ENCODE data around the gene APBA2.

Gene APBA2

DNA sequence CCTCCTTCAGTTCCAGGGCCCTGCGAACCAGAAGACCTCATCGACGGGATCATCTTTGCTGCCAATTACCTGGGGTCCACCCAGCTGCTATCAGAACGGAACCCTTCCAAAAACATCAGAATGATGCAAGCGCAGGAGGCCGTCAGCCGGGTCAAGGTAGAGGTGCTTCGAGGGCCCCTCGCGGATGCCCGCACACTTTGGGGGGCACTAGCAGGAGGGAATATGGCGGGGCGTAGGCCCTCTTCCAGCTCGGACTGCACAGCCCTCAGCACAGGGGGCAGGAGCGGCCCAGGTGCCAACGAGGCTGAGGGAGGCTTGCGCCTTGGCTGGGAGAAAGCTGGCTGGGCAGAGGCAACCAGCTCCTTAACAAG is 207.3 kb downstream of the APBA2 start:
- no peak for DNase-seq

DNA sequence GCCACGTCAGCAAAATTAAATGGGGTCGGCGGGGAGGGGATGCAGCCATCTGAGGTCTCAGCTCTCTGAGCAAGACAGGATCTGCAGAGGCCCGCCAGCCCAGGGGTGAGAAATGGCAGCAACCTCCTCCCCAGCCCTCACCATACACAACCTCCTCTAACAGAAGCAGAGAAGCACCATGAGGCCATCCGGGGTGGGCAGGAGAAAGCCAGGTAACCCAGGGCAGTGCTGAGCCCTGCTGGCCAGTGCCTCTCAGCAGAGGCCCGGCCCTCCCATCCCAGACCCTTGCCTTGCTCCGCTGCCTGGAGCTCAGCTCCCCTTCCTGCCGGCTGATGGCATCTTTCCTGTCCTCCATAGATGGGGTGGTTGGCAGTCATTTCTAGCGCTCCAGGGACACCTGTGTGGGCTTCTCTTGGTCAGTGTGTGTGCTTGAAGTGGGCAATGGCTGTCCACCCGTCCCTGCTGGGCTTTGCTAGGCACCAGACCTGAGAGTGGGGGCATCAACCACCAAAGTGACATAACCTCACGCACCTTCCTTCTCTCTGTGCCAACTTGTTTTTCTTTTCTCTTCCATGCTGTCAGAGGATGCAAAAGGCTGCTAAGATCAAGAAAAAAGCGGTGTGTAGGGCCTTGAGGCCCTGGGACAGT is 208.0 kb downstream of the APBA2 start:
- no peak for DNase-seq

DNA sequence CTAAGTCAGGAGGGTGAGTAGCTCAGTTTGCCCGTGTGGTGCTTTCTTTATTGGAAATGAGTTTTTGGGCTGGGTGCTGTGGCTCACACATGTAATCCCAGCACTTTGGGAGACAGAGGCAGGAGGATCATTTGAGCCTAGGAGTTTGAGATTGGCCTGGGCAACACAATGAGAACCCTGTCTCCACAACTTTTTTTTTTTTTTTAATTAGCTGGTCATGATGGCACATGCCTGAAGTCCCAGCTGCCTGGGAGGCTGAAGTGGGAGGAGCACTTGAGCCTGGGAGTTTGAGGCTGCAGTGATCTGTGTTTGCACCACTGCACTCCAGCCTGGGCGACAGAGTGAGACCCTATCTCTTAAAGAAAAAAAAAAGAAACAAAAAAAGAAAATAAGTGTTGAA is 208.9 kb downstream of the APBA2 start:
- DNase-seq: no peak

DNA sequence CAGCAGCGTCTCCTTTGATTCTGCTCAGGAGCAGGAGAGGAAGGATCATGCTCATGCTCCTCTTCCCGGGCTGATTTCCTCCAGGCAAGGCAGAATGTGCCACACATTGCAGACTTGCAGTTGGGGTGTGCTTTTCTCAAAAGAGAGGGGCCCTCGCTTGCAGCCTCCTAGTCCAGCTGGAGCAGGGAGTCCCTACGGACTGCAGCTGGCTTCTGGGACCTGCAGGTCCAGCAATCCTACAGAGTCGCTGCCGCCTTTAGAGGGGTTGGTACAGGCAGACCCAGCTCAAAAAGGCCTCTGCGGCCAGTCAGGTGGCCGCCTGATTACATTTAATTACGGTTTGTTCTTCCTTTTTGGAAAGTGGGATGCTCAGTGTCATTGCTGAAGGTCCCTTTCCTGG is 210.0 kb downstream of the APBA2 start:
- no peak for DNase-seq

DNA sequence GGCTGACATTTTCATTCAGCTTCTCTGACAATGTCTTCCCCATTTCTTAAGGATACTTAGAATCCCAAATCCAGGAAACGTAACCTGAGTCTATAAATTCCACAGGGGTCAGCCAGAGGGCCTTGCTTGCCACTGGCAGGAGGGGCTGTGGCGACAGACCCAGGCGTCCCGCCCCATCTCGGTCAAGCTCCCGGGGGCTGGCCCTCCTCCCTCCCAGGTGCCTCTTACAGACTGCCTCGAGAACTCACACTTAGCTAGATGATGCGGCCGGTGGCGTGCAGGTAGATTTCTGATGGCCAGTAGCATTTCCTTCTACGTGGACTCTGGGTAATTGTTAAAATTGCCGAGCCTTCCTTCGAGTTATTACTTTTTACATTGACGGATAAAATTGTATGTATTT is 211.4 kb downstream of the APBA2 start:
- DNase-seq: no peak

DNA sequence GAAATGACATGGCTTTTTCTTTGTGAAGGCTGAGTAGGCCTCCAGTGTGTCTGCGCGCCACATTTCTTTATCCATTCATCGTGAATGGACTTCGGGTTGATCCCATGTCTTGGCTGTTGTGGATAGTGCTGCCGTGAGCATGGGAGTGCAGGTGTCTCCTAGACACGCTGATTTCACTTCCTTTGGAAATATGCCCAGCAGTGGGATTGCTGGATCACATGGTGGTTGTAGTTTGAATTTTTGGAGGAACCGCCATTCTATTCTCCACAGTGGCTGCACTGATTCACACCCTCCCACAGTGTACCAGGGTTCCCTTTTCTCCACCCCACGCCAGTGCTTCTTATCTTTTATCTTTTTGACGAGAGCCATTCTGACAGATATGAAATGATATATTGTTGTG is 212.2 kb downstream of the APBA2 start:
- DNase-seq: no peak

DNA sequence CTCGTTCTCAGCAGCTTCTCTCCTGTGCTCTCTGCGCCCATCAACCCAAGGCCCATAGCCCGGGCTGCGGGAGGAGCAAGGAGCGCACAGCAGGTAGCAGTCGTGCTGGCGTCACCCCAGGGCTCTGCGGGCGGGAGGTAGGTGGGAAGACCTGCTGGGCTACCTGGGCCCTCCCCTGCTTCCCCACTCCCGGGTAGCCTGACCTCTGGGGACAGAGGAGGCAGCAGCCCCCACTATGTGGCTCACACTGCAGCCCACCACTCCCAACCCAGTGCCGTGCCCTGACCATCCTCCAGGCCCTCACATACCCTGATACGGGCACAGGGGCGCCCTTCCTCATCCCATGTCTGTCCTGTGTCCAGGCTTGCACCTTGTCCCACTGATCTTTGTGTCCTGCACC is 212.9 kb downstream of the APBA2 start:
- no peak for DNase-seq

DNA sequence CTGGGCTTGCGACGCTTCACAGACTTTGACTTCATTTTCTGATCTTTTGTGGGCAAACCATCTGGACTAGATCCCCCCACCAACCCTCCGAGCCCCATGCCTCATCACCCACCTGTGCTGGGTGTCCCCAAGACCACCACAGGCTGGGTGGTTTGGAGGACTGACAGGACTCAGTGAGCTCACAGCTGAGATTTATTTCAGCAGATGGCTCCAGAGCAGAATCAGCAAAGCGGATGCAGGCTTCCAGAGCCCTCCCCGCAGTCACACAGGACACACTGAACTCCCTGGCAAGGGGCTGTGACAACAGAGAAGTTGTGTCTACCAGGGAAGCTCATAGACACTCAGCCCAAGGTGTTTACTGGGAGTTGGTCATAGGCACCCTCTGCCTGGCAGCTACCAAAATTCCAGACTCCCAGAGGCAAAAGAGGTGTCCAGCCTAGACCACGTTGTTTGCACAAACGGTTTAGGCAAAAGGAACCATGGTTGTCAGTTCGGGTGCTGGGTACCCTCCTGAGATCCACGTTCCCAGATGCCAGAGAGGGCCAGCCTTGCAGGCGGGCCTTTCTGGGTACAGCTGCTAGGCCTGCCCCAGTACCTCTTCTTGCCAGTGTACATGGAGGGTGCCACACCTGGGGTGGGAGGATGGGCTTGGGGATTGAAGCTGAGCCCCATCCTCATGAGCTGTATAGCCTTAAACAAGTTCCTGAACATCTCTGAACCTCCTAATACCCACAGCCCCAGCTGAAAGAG is 213.5 kb downstream of the APBA2 start:
- no peak for DNase-seq

DNA sequence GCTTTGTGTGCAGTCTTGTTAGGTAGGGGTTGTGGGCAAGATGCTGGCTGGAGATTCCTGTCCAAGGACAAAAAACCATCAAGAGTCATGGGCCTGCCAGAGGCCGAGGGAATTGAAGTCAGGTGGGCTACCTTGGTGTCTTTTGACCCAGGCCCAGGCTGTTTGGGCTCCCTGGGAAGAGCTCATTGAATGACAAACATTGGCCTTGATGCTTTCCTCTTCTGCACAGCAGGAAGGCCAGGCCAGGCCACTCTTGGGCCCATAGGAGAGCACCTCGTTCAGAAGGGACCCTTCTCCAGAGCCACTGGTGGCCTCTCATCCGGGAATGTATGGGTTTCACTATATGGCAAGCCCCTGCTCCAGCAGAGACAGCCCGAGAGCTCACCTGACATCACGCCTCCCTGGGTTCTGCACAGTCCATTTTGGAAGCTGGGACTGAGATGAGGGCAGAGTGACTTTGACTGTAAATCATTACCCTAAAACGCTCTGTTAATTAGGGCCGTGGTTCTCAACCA is 214.8 kb downstream of the APBA2 start:
- DNase-seq: no peak

DNA sequence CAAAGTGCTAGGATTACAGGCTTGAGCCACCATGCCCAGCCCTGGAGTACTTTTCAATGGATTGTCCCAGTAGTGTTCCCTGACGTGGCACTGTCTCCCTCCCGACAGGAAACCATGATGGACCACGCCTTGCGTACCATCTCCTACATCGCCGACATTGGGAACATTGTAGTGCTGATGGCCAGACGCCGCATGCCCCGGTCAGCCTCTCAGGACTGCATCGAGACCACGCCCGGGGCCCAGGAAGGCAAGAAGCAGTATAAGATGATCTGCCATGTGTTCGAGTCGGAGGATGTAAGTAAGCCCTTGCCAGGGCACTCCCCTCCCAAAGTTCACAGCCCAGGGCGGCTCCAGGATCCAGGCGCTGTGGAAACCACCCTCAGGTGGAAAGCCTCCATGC is 215.7 kb downstream of the APBA2 start:
- no peak for DNase-seq

DNA sequence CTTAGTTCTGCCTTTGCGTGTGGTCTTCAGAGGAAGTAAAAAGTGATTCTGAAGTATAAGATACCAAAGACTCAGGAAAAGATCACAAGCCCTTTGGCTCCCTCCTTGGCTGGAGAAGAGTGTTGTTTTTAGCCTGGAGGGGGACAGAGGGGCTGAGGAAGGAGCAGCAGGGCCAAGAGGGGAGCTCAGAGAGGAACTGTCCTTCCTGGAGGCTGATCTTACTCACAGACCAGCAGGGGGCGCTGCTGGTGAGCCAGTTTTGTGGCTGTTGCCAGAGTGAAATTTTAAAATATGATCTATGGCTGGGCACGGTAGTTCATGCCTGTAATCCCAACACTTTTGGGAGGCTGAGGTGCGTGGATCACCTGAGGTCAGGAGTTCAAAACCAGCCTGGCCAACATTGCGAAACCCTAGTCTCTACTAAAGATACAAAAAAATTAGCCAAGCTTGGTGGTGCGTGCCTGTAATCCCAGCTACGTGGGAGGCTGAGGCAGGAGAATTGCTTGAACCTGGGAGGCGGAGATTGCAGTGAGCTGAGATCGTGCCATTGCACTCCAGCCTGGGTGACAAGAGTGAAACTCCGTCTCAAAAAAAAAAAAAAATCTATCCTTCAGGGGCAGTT is 216.5 kb downstream of the APBA2 start:
- peak; percentile 86 for DNase-seq

DNA sequence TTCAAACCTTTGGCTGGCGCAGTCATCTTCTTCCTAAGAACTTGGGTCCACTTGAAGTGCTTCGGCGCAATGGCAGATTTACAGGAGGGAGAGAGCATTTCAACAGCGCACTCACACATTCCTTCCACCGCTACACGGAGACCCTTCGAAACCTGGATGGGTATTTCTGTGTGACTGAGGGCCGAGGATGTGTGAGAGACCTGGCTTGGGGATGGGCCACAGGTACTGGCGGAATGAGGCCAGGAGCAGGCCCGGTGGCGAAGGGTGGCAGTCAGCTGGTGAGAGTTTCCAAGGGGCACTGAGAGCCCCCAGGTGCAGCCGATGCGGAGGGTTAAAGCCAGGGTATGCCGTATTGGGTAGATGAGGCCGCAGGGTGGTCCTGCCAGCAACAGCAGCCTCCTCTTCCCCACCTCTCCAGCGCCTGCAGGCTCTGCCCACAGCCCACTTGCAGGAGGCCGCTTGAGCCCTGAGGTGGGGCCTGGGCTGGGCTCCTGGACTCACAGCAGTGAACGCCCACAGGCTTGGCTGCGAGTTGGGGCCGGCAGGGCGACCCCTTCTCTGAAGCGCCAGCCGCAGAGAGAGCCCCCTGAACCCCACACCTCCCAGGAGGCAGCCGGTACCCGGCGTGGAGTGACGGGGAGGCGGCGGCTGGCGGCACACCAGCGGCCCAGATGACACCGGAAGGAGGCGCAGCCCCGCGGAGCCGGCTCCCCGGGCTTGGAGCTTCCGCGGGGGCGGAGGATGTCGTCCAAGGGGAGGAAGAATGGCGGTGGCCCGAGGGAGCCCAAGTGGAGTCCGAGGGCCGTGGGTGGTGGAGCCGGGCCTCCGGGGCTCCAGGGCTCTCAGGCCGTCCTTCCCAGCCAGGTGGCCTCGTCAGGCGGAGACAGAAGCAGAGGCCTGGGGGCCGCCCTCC is 217.4 kb downstream of the APBA2 start:
- DNase-seq: no peak

DNA sequence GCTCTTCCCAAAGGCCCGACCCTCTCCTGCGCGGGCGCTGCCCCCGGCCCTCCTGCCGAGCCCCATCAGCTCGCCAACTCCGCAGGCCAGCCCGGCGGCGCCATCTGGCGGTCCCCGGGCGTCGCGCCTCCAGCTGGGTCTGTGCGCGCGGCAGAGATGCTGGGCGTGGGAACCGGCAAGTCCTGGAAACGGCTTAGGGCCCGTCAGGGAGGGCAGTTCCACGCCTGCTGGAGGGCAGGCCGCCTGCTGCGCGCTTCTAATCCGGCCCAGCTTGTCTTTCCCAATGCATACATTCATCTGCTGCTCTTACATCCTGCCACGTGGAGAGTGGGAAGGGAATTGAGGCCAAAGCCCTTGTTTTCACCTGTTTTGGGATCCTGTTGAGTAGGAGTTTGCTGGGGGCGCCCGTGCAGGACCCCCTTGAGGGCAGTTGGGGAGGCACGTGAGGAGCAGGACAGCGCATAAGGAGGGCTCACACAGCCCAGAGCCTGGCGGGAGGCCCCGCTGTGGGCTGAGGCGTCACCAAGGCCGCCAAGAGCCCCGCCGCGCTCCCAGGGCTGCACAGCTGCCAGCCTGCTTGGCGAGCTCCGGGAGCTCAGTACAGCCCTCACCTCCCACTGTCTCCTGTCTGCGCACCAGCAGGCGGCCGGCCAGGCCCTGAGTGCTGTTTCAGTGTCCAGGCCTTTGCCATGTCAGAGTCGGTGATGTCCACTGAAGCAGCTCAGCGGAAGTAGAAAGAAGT is 218.2 kb downstream of the APBA2 start:
- DNase-seq: peak; percentile 84

DNA sequence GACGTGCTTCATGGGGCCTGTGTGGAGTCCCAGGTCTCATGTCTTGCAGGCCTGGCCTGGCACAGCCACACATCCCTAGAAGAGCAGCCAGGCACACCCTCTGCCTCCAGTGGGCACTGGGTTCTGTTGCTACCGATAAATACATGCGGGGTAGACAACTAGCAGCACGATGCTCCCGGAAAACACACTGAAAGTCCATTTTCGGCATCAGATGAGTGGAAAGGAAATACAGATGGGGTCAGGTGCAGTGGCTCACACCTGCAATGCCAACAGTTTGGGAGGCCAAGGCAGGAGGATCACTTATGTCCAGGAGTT is 218.7 kb downstream of the APBA2 start:
- no peak for DNase-seq

DNA sequence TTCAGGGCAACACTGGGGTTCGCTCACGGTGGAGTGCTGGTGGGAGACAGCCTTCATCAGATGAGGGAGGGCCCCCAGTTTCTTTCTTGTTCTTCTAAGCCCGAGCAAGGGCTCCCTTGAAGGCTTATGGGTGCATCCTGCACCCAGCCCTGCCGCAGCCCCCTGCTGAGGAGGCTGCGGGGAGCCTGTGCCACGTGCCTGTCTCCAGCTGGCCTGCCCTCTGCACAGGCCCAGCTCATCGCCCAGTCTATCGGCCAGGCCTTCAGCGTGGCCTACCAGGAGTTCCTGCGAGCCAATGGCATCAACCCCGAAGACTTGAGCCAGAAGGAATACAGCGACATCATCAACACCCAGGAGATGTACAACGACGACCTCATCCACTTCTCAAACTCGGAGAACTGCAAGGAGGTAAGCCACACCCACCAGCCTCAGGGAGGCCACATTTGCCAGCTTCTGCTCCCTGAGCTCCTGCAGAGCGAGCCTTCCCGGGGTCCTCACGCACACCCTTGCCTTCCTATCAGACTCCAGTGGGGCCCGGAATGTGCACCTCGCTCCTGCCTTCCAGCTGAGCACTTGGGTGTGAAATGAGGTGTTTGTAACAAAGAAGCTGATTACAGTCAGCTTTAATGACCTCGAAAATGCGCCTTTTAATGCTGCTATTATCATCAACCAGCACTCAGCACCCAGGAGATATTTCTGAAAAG is 219.5 kb downstream of the APBA2 start:
- no peak for DNase-seq

DNA sequence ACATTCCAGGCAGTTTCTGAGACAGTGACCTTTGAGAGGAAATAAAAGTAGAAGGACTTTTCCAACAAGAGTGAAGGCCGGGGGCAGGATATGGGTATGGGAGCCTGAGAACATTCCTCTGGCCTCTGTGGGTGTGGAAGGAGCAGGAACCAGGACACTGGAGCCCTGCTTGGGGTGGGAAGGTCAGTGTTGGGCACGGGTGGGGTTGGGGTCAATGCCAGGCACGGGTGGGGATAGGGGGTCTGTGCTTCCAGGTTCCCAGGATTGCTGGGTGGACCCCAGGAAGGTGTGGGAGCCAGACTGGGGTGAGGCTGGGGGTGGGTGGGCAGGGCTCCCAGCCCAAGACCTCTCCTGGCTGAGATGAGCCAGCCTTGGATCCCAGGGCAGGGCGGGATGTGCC is 220.3 kb downstream of the APBA2 start:
- no peak for DNase-seq

DNA sequence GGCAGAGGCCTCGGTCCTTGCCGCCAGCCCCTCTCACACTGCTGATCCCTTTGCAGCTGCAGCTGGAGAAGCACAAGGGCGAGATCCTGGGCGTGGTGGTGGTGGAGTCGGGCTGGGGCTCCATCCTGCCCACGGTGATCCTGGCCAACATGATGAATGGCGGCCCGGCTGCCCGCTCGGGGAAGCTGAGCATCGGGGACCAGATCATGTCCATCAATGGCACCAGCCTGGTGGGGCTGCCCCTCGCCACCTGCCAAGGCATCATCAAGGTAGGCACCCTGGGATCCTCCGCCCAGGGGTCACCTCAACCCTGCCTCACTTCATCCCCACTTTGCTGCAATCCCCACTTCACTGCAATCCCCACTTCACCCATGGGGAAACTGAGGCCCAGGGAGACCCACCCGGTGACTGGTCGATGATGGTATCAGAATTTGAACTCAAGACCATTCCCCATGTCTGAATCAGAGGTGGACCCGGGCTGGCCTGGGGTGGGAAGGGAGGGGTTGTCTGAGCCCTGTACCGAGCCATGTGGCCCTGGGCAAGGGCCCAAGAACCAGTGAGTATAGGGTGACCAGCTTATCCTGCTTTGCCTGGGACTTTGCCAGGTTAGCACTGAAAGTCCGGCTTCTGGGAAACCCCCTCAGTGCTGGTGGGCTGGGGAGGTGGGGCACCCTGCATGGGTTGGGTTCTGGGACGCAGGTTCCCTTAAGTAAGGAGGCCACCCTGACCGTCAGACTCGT is 220.9 kb downstream of the APBA2 start:
- DNase-seq: no peak

DNA sequence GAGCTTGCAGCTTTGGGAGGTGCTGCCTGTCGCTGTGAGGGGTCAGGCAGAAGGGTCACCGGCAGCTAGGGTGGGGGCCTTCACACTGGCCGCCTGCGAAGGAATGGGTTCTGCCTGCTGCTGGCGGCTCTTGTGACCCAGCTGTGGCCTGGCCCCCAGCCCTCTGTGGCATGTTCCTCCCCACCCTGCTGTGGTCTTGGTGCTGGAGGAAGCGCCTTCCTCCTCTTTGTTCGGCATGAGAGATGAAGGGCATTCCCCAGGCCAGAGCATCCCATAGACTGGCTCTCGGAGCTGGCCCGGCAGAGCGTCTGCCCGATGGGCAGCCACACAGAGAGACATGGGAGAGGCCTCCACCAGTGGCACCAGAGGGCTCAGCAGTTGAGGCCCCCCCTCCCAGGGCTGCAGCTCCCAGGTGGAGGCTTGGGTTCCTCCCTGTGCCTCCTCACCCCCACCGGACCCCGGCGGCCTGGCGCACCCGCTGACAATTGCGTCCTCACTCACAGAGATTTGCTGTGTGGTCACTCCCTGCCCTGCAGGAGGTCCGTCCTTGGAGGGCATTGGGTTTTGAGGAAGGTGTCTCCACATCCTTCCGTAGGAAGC is 221.6 kb downstream of the APBA2 start:
- DNase-seq: no peak

DNA sequence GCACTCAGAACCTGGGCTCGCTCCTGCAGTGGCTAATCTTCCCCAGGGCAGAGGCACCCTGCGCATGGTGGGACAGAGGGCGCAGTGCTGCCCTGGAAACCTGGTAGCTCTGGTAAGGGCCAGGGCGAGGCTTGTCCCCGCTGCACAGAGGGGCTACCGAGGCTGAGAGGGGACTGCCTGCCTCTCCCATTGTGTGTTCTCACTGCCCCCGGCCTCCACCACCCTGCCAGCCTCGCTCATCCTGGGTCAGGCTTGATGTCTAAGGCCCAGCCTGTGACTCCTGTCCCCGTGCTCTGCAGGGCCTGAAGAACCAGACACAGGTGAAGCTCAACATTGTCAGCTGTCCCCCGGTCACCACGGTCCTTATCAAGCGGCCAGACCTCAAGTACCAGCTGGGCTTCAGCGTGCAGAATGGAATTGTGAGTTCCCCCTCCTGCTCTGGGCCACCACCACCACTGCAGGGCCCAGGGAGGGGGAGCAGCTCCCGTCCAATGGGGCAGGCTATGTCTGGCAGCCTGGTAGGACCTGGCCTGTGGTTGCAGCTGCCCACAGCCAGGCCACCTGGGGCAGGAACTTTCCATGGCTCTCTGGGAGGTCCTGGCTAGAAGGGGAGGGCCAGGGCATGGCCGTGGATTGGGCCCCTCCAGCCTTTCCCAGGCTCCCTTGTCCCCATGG is 222.3 kb downstream of the APBA2 start:
- DNase-seq: no peak

DNA sequence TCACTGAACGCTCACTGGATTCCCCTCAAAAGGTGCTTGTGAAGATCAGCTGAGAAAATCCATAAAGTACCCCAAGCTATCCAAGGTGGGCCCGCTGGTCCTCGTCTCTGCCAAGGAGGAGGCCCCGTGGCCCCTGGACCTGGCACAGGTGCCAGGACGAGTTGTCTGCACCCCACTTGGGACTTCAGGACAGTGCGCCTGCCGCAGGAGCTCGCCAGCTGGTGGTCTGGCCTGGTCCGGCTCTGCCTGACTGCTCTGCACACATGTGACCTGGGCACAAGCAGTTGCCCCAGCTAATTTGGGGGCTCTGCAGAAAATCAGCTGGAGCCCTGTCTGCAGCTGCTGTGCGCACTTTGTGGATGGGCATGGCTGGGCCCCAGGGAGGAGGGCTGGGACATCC is 224.0 kb downstream of the APBA2 start:
- DNase-seq: no peak

All from activated CD8-positive, alpha-beta memory T cell treated with anti-CD3 and anti-CD28 coated beads for 24 hours (primary cell).